H9 (cell line): ENCODE measurements around the gene PEMT. TPM values are rescaled to one million over a fixed set of nuclear protein-coding genes. Genes with fewer than 3 reads are reported as not detected.

Experiments used
- DNase-seq: peaks from one replicate; pipeline ENCODE4 v3.0.0-alpha.2; 2017
- H2AFZ ChIP-seq: one replicate; pipeline ENCODE4 v1.6.1; 2013; ENCODE audit warnings: mild to moderate bottlenecking, low read length, control low read depth, moderate library complexity
- H2AK5ac ChIP-seq: 2 replicates; pipeline ENCODE4 v1.6.1; 2013; ENCODE audit warnings: low read length, control low read depth, mixed read lengths; ENCODE audit not compliant: insufficient read length
- H2BK120ac ChIP-seq: one replicate; pipeline ENCODE4 v1.6.1; 2013; ENCODE audit warnings: low read depth, mild to moderate bottlenecking, low read length, control low read depth, inconsistent platforms; ENCODE audit not compliant: poor library complexity, severe bottlenecking
- H2BK12ac ChIP-seq: 2 replicates; pipeline ENCODE4 v1.6.1; 2013; ENCODE audit warnings: low read length, control low read depth, mixed read lengths, low read depth; ENCODE audit not compliant: insufficient read length
- H2BK15ac ChIP-seq: 2 replicates; pipeline ENCODE4 v1.6.1; 2013; ENCODE audit warnings: low read depth, low read length, control low read depth
- H2BK20ac ChIP-seq: one replicate; pipeline ENCODE4 v1.6.1; 2013; ENCODE audit warnings: low read depth, mild to moderate bottlenecking, low read length, control low read depth, inconsistent platforms; ENCODE audit not compliant: poor library complexity, severe bottlenecking
- H2BK5ac ChIP-seq: 2 replicates; pipeline ENCODE4 v1.6.1; 2013; ENCODE audit warnings: low read length, control low read depth, mixed read lengths; ENCODE audit not compliant: insufficient read length
- H3K14ac ChIP-seq: 2 replicates; pipeline ENCODE4 v1.6.1; 2013; ENCODE audit warnings: low read length, control low read depth; ENCODE audit not compliant: insufficient read depth
- H3K18ac ChIP-seq: 2 replicates; pipeline ENCODE4 v1.6.1; 2013; ENCODE audit warnings: low read depth, mild to moderate bottlenecking, mixed read lengths, low read length, control low read depth; ENCODE audit not compliant: insufficient read length
- H3K23ac ChIP-seq: 2 replicates; pipeline ENCODE4 v1.6.1; 2013; ENCODE audit warnings: low read length, control low read depth, mixed read lengths, low read depth; ENCODE audit not compliant: insufficient read length
- H3K23me2 ChIP-seq: 2 replicates; pipeline ENCODE4 v1.6.1; 2013; ENCODE audit warnings: low read depth, mild to moderate bottlenecking, mixed read lengths, low read length, control low read depth; ENCODE audit not compliant: insufficient read length, poor library complexity, severe bottlenecking
- H3K27ac ChIP-seq: 2 replicates; pipeline ENCODE4 v1.5.1; 2013; ENCODE audit warnings: low read length, control low read depth, mixed read lengths, low read depth; ENCODE audit not compliant: insufficient read length
- H3K27me3 ChIP-seq: 2 replicates; pipeline ENCODE4 v1.6.1; 2013; ENCODE audit warnings: low read length, control low read depth, inconsistent platforms; ENCODE audit not compliant: insufficient read depth
- H3K4ac ChIP-seq: 2 replicates; pipeline ENCODE4 v1.6.1; 2013; ENCODE audit warnings: low read depth, mild to moderate bottlenecking, control low read depth, inconsistent platforms, low read length, moderate library complexity
- H3K4me1 ChIP-seq: 2 replicates; pipeline ENCODE4 v1.6.1; 2013; ENCODE audit warnings: low read length, control low read depth, inconsistent platforms; ENCODE audit not compliant: insufficient read depth
- H3K4me2 ChIP-seq: 2 replicates; pipeline ENCODE4 v1.6.1; 2013; ENCODE audit warnings: low read length, control low read depth, mixed read lengths; ENCODE audit not compliant: insufficient read length, insufficient read depth
- H3K56ac ChIP-seq: 2 replicates; pipeline ENCODE4 v1.6.1; 2013; ENCODE audit warnings: low read depth, mild to moderate bottlenecking, mixed read lengths, low read length, control low read depth; ENCODE audit not compliant: insufficient read length
- H3K79me1 ChIP-seq: 2 replicates; pipeline ENCODE4 v1.6.1; 2013; ENCODE audit warnings: low read depth, mild to moderate bottlenecking, moderate library complexity, low read length, control low read depth, inconsistent platforms; ENCODE audit not compliant: insufficient read depth, poor library complexity, severe bottlenecking
- H3K79me2 ChIP-seq: 2 replicates; pipeline ENCODE4 v1.6.1; 2013; ENCODE audit warnings: low read length, control low read depth, inconsistent platforms; ENCODE audit not compliant: insufficient read depth
- H3K9ac ChIP-seq: 2 replicates; pipeline ENCODE4 v1.6.1; 2013; ENCODE audit warnings: low read length, control low read depth, mixed read lengths; ENCODE audit not compliant: insufficient read length; ENCODE audit errors: extremely low read depth
- H3K9me3 ChIP-seq: one replicate; pipeline ENCODE4 v1.6.1; 2013; ENCODE audit warnings: low read depth, low read length, inconsistent platforms; ENCODE audit not compliant: control insufficient read depth
- H3T11ph ChIP-seq: one replicate; pipeline ENCODE4 v1.6.1; 2013; ENCODE audit warnings: mild to moderate bottlenecking, low read length, control low read depth, inconsistent platforms
- H4K20me1 ChIP-seq: one replicate; pipeline ENCODE4 v1.6.1; 2013; ENCODE audit not compliant: control insufficient read depth, insufficient read length, insufficient read depth
- H4K5ac ChIP-seq: 2 replicates; pipeline ENCODE4 v1.6.1; 2013; ENCODE audit warnings: low read depth, mild to moderate bottlenecking, mixed read lengths, low read length, control low read depth; ENCODE audit not compliant: insufficient read length
- H4K8ac ChIP-seq: replicated peaks from 2 replicates; pipeline ENCODE4 v1.6.1; 2013; ENCODE audit warnings: low read length, control low read depth, mixed read lengths, low read depth; ENCODE audit not compliant: insufficient read length
- H4K91ac ChIP-seq: 2 replicates; pipeline ENCODE4 v1.6.1; 2013; ENCODE audit warnings: low read depth, mild to moderate bottlenecking, moderate library complexity, mixed read lengths, low read length, control low read depth; ENCODE audit not compliant: insufficient read length
- H3K27ac Mint-ChIP-seq, 3 experiments: 2 replicates in 2 of 3; 3 replicates in 1 of 3; pipeline ENCODE4 v1.8.0; 2020 to 2021; ENCODE audit warnings: mixed read lengths in 3 of 3, mild to moderate bottlenecking in 1 of 3, moderate library complexity in 1 of 3
- H3K27me3 Mint-ChIP-seq: 2 replicates; pipeline ENCODE4 v1.8.0; 2021; ENCODE audit warnings: low read depth, mild to moderate bottlenecking, moderate library complexity, mixed read lengths
- H3K36me3 Mint-ChIP-seq, 3 experiments: 2 replicates in 2 of 3; 3 replicates in 1 of 3; pipeline ENCODE4 v1.8.0; 2020 to 2021; ENCODE audit warnings: low read depth in 3 of 3, mixed read lengths in 3 of 3; ENCODE audit not compliant: insufficient read depth in 1 of 3
- H3K4me1 Mint-ChIP-seq, 2 experiments: 2 replicates each; pipeline ENCODE4 v1.8.0; 2020; ENCODE audit warnings: mixed read lengths in 2 of 2
- H3K4me3 Mint-ChIP-seq, 2 experiments: 2 replicates in 1 of 2; 3 replicates in 1 of 2; pipeline ENCODE4 v1.8.0; 2020 to 2021; ENCODE audit warnings: mild to moderate bottlenecking in 2 of 2, mixed read lengths in 2 of 2, moderate library complexity in 1 of 2
- H3K9me3 Mint-ChIP-seq, 2 experiments: 2 replicates in 1 of 2; 3 replicates in 1 of 2; pipeline ENCODE4 v1.8.0; 2020; ENCODE audit warnings: mild to moderate bottlenecking in 2 of 2, mixed read lengths in 2 of 2, moderate library complexity in 1 of 2
- CTCF ChIP-seq: fragments of 200-600 bp; sonication (generic); conservative IDR thresholded peaks from 3 replicates; pipeline ENCODE4 v1.8.0; 2021; ENCODE audit warnings: antibody characterized with exemption, mild to moderate bottlenecking
- WGBS: extraction: QIAGEN DNeasy Blood & Tissue Kit; methylation state at CpG from one replicate; pipeline ENCODE4 v1.1.7; 2013; ENCODE audit warnings: missing lambda C conversion rate, low lambda C conversion rate, mixed read lengths; ENCODE audit not compliant: insufficient read length; ENCODE audit errors: extremely low coverage; 5-methylcytosine and 5-hydroxymethylcytosine counted together
- total RNA-seq: library from RNA; stranded (reverse); gene quantifications from 2 replicates; pipeline ENCODE4 v1.2.1, GENCODE V29; 2021

PEMT gene
- total RNA-seq, 1 experiment from 2014 or later = 63.2 TPM

- H2AK5ac ChIP-seq = no peak overlapping the region
- H3K27me3 ChIP-seq = no peaks in the 10 kb centered on the region
- no peak overlapping the region for H2BK5ac ChIP-seq
- H3K9me3 Mint-ChIP-seq = no peaks in the 10 kb centered on the region; a peak in 1 of 5 replicates
- H3K23ac ChIP-seq = no peak overlapping the region
- H3K4me1 ChIP-seq = no peaks in the 10 kb centered on the region
- no peak overlapping the region for H3K4me3 Mint-ChIP-seq
- no peak overlapping the region for H3K27ac ChIP-seq
- H3K36me3 Mint-ChIP-seq = peaks cover 0 to 16% (median 6%) of the 10 kb centered on the region in 3 experiments; a peak in 6 of 7 replicates
- no peak overlapping the region for H2BK20ac ChIP-seq
- no peaks in the 10 kb centered on the region for H3K9me3 ChIP-seq
- H3K79me1 ChIP-seq = no peaks in the 10 kb centered on the region
- H2BK120ac ChIP-seq = no peak overlapping the region
- H3K27ac Mint-ChIP-seq = peak overlapping the region in 2 of 3 experiments; percentile 22 to 82; a peak in 3 of 7 replicates
- H2BK15ac ChIP-seq = no peak overlapping the region
- no peak overlapping the region for H3K56ac ChIP-seq
- WGBS = no CpG with 5 or more reads among the region's 15 CpGs
- no peak overlapping the region for H3K4ac ChIP-seq
- H3K18ac ChIP-seq = no peak overlapping the region
- H3K4me2 ChIP-seq = no peak overlapping the region
- H3K4me1 Mint-ChIP-seq = peaks cover 13 to 25% of the 10 kb centered on the region in 2 experiments
- no peak overlapping the region for H2BK12ac ChIP-seq
- no peak overlapping the region for H2AFZ ChIP-seq
- H3K27me3 Mint-ChIP-seq = no peaks in the 10 kb centered on the region; the same call in 1 of the 2 replicates
- H4K91ac ChIP-seq = no peak overlapping the region
- H3K79me2 ChIP-seq = no peaks in the 10 kb centered on the region
- DNase-seq = no peak
- H3T11ph ChIP-seq = no peak overlapping the region
- no peak overlapping the region for H3K14ac ChIP-seq
- no peak overlapping the region for H3K9ac ChIP-seq
- H3K23me2 ChIP-seq = no peaks in the 10 kb centered on the region
- H4K8ac ChIP-seq = no peak overlapping the region
- H4K5ac ChIP-seq = no peak overlapping the region
- no peaks in the 10 kb centered on the region for H4K20me1 ChIP-seq
- TF ChIP-seq CTCF = no peak
Measured at GRCh38 chr17:17570798-17571716, 20.5 kb downstream of the PEMT start.
